SU-DHL-6 (cell line): ENCODE results near the gene SLC7A10.

Source experiments
- CTCF ChIP-seq: fragments of 200-600 bp; sonication (generic); IDR thresholded peaks from one replicate; pipeline ENCODE4 v1.5.1; 2017; ENCODE audit warnings: antibody characterized with exemption, mild to moderate bottlenecking, low read length, moderate library complexity; ENCODE audit not compliant: insufficient read depth, poor library complexity, severe bottlenecking
- EZH2phosphoT487 ChIP-seq: fragments of 200-600 bp; sonication (generic), shearing (Covaris generic); conservative IDR thresholded peaks from 2 replicates; pipeline ENCODE4 v1.6.1; 2018; ENCODE audit warnings: mild to moderate bottlenecking, antibody characterized with exemption, low read length, moderate library complexity, mixed read lengths

GRCh38 chr19:33271246-33272021 lies 45.8 kb upstream of the SLC7A10 start:
- TF ChIP-seq CTCF (no peak), EZH2phosphoT487 (no peak)
